Fibroblast of mammary gland (primary cell): ENCODE results near the gene FASTKD3.
"Not testable (repeated sequence)": the region's sequence is repeated elsewhere in the genome, so short reads cannot be mapped to it uniquely, and the experiment has no call there.

Source experiments
- DNase-seq: peaks from one replicate; pipeline ENCODE4 v3.0.0-alpha.2; 2010; ENCODE audit warnings: low read depth
- H3K4me3 ChIP-seq: 2 replicates; pipeline ENCODE4 v1.5.1; 2011; ENCODE audit warnings: low read depth, mild to moderate bottlenecking, low read length, moderate library complexity; ENCODE audit not compliant: control insufficient read depth
- CTCF ChIP-seq: conservative IDR thresholded peaks from 2 replicates; pipeline ENCODE4 v1.5.1; 2011; ENCODE audit warnings: low read depth, low read length, inconsistent platforms; ENCODE audit not compliant: control insufficient read depth, insufficient read depth

FASTKD3 gene

GRCh38 chr5:7868773-7869473 lies at the start of gene FASTKD3, which contains the start of gene MTRR:
FASTKD3 (minus strand) TSS chr5:7869031; CDS start chr5:7868083, 948 bp downstream.
MTRR (plus strand) TSS chr5:7869148; CDS start chr5:7870795, 1,647 bp downstream.
- peak within 1 kb of the TSS; percentile 74 for H3K4me3 ChIP-seq
- no peak for TF ChIP-seq CTCF
- DNase-seq, result peak; percentile 90

- TF ChIP-seq CTCF, result no peak
- no peak for DNase-seq
- no peak overlapping the region for H3K4me3 ChIP-seq
Observed at GRCh38 chr5:7917130-7918123, 48.6 kb upstream of the FASTKD3 start.

GRCh38 chr5:7916171-7916804 lies 47.5 kb upstream of the FASTKD3 start:
- H3K4me3 ChIP-seq, result no peak overlapping the region
- peak; percentile 48 for DNase-seq
- no peak for TF ChIP-seq CTCF

GRCh38 chr5:7911429-7911771 lies 42.6 kb upstream of the FASTKD3 start:
- DNase-seq, H3K4me3 ChIP-seq: not testable (repeated sequence)

GRCh38 chr5:7910738-7911428 lies 42.1 kb upstream of the FASTKD3 start:
- no peak for TF ChIP-seq CTCF
- no peak overlapping the region for H3K4me3 ChIP-seq
- DNase-seq, result no peak

GRCh38 chr5:7908317-7908716 lies 39.5 kb upstream of the FASTKD3 start:
- no peak for TF ChIP-seq CTCF
- no peak overlapping the region for H3K4me3 ChIP-seq
- no peak for DNase-seq
